Kidney (tissue), 14 donors: ENCODE results near the gene ABCA1. TPM values are rescaled to one million over a fixed set of nuclear protein-coding genes. Genes with fewer than 3 reads are reported as not detected.

ENCODE experiments used
- DNase-seq, 5 donors: peaks; one replicate each; pipeline ENCODE4 v3.0.0-alpha.2; 2013 to 2020
- FAIRE-seq: peaks from 2 replicates; lab custom pipeline; 2012; peaks lifted over from hg19 to GRCh38; lab: Jason Lieb, UNC
- H3K27ac ChIP-seq, 2 donors: one replicate each; pipeline ENCODE4 v1.7.0; 2013; ENCODE audit warnings: low read depth in 2 of 2, low read length in 2 of 2, inconsistent platforms in 1 of 2
- H3K27me3 ChIP-seq: one replicate; pipeline ENCODE4 v1.7.1; 2013; ENCODE audit warnings: low read length, inconsistent platforms; ENCODE audit not compliant: control insufficient read depth, insufficient read depth
- H3K36me3 ChIP-seq, 3 donors: one replicate each; pipeline versions ENCODE4 v1.7.0 to v1.7.1; 2013; ENCODE audit warnings: low read length in 3 of 3, control low read depth in 1 of 3, inconsistent platforms in 1 of 3; ENCODE audit not compliant: insufficient read depth in 3 of 3, control insufficient read depth in 2 of 3
- H3K4me1 ChIP-seq, 3 donors: one replicate each; pipeline versions ENCODE4 v1.7.0 to v1.7.1; 2013; ENCODE audit warnings: low read length in 3 of 3, inconsistent platforms in 1 of 3, low read depth in 1 of 3; ENCODE audit not compliant: control insufficient read depth in 2 of 3, insufficient read depth in 2 of 3
- H3K4me3 ChIP-seq, 3 donors: one replicate each; pipeline versions ENCODE4 v1.7.0 to v1.8.1; 2013; ENCODE audit warnings: low read length in 3 of 3, control low read depth in 1 of 3, inconsistent platforms in 1 of 3
- H3K9ac ChIP-seq, 3 donors: one replicate each; pipeline versions ENCODE4 v1.7.0 to v1.7.1; 2013; ENCODE audit warnings: low read length in 3 of 3, control low read depth in 1 of 3, inconsistent platforms in 1 of 3
- H3K9me3 ChIP-seq, 3 donors: one replicate each; pipeline versions ENCODE4 v1.7.0 to v1.7.1; 2013; ENCODE audit warnings: low read length in 3 of 3, control low read depth in 1 of 3, inconsistent platforms in 1 of 3; ENCODE audit not compliant: control insufficient read depth in 2 of 3, insufficient read depth in 1 of 3
- CTCF ChIP-seq: IDR thresholded peaks from 3 replicates; pipeline ENCODE4 v1.5.1; 2012; ENCODE audit warnings: mild to moderate bottlenecking, moderate library complexity, borderline replicate concordance; ENCODE audit not compliant: insufficient read depth; ENCODE audit errors: extremely low read depth
- intact Hi-C: fragments of 100-400 bp; cut with DNase I; formaldehyde crosslinking; loops from one replicate; pipeline ENCODE4 v1.11.1; 2022
- polyA plus RNA-seq: library from polyadenylated mRNA; stranded (reverse); fragments of 350-450 nt; fragmentation: Illumina TruSeq; extraction: RNeasy Lipid Tissue Mini Kit (QIAGEN cat#74804); gene quantifications from one replicate; pipeline ENCODE4 v1.2.3, GENCODE V29; 2014; ENCODE audit warnings: low read depth, low replicate concordance; ENCODE audit not compliant: insufficient read depth
- total RNA-seq: library from RNA; stranded (reverse); fragmentation: NEBNext Ultra II Directional; extraction: Animal tissue kit (Norgen Biotek cat#: 25700); gene quantifications from one replicate; pipeline ENCODE4 v1.2.1, GENCODE V29; 2021
- donor health status: control.
- donor health status: control.
- donor health status: control.
- donor health status: control.
- donor health status: control.
- donor health status: DM: yes; HTN: yes; CAD: no.
- donor health status: Normal renal cell carcinoma (clear cell type).

The ABCA1 gene
- total and polyA plus RNA-seq, 2 donors from 2014 or later, result 1.4 to 26.1 TPM

- FAIRE-seq (no peak), DNase-seq (no peak)
- Histone ChIP-seq H3K9ac (no peak overlapping the region), H3K27ac (peak overlapping the region in 1 of 2 donors; percentile 55), H3K4me3 (no peak overlapping the region), H3K36me3 (no peaks in the 10 kb centered on the region), H3K4me1 (peaks cover 0 to 9% (median 3%) of the 10 kb centered on the region in 3 donors), H3K27me3 (no peaks in the 10 kb centered on the region), H3K9me3 (no peaks in the 10 kb centered on the region)
- no peak for TF ChIP-seq CTCF
- intact Hi-C loops, result no loop called here
Observed at GRCh38 chr9:104907278-104907951, 20.5 kb downstream of the ABCA1 start.

- H3K27ac ChIP-seq, result peak overlapping the region in 1 of 2 donors; percentile 55
- FAIRE-seq (no peak), DNase-seq (no peak)
- TF ChIP-seq CTCF, result no peak
- no peaks in the 10 kb centered on the region for H3K9me3 ChIP-seq
- intact Hi-C loops, result no loop called here
- H3K4me3 ChIP-seq, result no peak overlapping the region
- H3K36me3 ChIP-seq, result no peaks in the 10 kb centered on the region
- no peaks in the 10 kb centered on the region for H3K27me3 ChIP-seq
- H3K9ac ChIP-seq, result no peak overlapping the region
- H3K4me1 ChIP-seq, result peaks cover 0 to 9% (median 3%) of the 10 kb centered on the region in 3 donors
Observed at GRCh38 chr9:104906441-104907277, 21.3 kb downstream of the ABCA1 start.

GRCh38 chr9:104905931-104906330 is 22.0 kb downstream of the ABCA1 start:
- no peak for DNase-seq
- intact Hi-C loops, result no loop called here
- no peak for TF ChIP-seq CTCF
- H3K27ac ChIP-seq, result no peak overlapping the region
- no peak overlapping the region for H3K9ac ChIP-seq
- H3K4me1 ChIP-seq, result peaks cover 0 to 9% (median 2%) of the 10 kb centered on the region in 3 donors
- H3K36me3 ChIP-seq, result peaks cover 0 to 3% (median 0%) of the 10 kb centered on the region in 3 donors
- no peak for FAIRE-seq
- H3K27me3 ChIP-seq, result no peaks in the 10 kb centered on the region
- no peaks in the 10 kb centered on the region for H3K9me3 ChIP-seq
- H3K4me3 ChIP-seq, result no peak overlapping the region
